HG02943 (cell line): ENCODE measurements around the gene FURIN.
"Not testable (repeated sequence)": the region's sequence is repeated elsewhere in the genome, so short reads cannot be mapped to it uniquely, and the experiment has no call there.

ENCODE experiments used
- ATAC-seq: cut with Tn5 transposase; IDR thresholded peaks from one replicate; pipeline ENCODE4 v1.9.1; 2021; ENCODE audit warnings: mild to moderate bottlenecking, low read depth, moderate library complexity; ENCODE audit not compliant: unreplicated experiment

FURIN gene

DNA sequence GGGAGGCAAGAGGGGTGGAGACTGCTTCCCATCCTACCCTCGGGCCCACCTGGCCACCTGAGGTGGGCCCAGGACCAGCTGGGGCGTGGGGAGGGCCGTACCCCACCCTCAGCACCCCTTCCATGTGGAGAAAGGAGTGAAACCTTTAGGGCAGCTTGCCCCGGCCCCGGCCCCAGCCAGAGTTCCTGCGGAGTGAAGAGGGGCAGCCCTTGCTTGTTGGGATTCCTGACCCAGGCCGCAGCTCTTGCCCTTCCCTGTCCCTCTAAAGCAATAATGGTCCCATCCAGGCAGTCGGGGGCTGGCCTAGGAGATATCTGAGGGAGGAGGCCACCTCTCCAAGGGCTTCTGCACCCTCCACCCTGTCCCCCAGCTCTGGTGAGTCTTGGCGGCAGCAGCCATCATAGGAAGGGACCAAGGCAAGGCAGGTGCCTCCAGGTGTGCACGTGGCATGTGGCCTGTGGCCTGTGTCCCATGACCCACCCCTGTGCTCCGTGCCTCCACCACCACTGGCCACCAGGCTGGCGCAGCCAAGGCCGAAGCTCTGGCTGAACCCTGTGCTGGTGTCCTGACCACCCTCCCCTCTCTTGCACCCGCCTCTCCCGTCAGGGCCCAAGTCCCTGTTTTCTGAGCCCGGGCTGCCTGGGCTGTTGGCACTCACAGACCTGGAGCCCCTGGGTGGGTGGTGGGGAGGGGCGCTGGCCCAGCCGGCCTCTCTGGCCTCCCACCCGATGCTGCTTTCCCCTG, 13.8 kb downstream of the FURIN start:
- ATAC-seq, result no peak

DNA sequence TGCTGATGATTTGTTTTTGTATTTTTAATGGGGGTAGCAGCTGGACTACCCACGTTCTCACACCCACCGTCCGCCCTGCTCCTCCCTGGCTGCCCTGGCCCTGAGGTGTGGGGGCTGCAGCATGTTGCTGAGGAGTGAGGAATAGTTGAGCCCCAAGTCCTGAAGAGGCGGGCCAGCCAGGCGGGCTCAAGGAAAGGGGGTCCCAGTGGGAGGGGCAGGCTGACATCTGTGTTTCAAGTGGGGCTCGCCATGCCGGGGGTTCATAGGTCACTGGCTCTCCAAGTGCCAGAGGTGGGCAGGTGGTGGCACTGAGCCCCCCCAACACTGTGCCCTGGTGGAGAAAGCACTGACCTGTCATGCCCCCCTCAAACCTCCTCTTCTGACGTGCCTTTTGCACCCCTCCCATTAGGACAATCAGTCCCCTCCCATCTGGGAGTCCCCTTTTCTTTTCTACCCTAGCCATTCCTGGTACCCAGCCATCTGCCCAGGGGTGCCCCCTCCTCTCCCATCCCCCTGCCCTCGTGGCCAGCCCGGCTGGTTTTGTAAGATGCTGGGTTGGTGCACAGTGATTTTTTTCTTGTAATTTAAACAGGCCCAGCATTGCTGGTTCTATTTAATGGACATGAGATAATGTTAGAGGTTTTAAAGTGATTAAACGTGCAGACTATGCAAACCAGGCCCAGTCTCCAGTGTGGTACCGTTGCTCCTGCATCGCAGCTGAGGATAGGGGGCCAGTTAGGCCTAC, 14.6 kb downstream of the FURIN start:
- ATAC-seq, result no peak

DNA sequence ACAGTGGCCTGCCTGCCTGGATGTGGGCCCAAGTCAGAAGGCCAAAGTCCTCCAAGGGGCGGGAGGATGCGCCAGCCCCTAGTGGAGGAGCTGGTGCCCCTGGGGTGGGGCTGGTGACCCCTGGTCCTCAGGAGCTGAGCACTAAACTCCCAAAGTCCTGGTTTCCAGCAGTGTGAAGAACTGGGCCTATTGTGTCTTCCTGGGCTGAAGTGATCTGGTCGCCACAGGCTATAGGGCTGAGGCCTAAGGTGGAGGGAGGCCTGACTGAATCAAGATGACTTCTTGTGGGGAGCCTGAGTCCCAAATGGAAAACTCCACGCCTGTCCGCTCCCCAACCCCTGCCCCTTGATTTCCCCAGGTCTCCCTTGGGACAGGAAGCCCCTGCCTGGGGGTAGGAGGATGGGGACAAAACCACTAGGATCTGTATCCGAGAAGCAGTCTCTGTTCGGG, 15.2 kb downstream of the FURIN start:
- ATAC-seq, result no peak

DNA sequence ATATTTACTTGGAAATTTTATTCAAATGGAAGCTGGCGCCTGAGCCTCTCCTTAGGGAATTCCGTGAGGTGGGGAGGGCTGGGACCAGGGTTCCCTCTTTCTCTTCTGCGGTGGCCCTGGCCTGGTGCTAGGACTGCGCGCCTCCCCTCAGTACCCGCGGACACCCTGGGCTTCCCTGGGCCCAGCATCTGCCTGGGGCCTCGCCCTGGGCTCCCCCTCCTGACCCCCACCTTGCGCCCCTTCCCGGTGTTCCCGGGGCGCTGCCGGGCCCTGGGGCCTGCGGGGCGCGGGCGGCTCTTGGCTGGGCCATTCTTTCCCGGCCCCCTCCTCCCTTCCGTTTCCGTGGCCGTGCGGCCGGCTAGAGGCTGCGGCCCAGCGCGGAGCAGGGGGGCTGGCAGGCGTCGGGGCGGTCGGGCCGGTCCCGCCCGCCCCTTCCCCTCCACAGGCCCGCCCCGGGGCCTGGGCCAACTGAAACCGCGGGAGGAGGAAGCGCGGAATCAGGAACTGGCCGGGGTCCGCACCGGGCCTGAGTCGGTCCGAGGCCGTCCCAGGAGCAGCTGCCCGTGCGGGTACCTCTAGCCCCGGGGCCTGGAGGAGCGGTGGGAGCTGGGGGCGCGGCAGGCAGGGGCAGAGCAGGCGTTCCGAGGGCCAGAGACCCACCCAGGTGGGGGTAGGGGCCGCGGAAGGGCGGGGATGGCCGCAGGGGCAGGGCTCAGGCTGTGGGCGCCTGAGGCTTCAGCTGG, 15.8 kb downstream of the FURIN start, which contains the start of gene FES:
TSS of gene FES (plus strand) at position 529 of the 743 bp plus-strand sequence. CDS start 542 bp downstream, outside the sequence.
- ATAC-seq, result no peak

DNA sequence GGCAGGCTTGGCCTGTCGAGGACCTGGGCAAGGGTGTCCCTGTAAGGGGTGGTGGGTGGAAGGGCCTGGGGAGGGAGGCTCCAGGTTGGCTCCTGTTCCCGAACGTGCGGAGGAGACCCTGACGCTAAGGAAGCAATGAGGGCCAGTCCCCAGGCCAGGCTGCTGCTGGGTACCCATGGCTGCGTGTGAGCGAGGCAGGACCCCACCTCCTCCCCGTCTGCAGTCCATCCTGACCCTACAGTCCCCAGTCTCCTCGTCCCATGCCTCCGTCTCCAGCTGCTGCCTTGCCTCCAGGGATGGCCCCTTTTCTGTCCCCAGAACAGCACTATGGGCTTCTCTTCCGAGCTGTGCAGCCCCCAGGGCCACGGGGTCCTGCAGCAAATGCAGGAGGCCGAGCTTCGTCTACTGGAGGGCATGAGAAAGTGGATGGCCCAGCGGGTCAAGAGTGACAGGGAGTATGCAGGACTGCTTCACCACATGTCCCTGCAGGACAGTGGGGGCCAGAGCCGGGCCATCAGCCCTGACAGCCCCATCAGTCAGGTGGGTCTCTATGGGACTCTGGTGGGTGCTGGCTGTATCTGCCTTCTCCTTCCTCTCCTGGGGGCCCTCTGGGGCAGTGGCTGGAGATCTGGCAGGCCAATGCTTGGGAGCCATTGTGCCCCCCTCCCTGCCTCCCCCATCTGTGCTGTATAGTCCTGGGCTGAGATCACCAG, 16.5 kb downstream of the FURIN start:
- no peak for ATAC-seq

DNA sequence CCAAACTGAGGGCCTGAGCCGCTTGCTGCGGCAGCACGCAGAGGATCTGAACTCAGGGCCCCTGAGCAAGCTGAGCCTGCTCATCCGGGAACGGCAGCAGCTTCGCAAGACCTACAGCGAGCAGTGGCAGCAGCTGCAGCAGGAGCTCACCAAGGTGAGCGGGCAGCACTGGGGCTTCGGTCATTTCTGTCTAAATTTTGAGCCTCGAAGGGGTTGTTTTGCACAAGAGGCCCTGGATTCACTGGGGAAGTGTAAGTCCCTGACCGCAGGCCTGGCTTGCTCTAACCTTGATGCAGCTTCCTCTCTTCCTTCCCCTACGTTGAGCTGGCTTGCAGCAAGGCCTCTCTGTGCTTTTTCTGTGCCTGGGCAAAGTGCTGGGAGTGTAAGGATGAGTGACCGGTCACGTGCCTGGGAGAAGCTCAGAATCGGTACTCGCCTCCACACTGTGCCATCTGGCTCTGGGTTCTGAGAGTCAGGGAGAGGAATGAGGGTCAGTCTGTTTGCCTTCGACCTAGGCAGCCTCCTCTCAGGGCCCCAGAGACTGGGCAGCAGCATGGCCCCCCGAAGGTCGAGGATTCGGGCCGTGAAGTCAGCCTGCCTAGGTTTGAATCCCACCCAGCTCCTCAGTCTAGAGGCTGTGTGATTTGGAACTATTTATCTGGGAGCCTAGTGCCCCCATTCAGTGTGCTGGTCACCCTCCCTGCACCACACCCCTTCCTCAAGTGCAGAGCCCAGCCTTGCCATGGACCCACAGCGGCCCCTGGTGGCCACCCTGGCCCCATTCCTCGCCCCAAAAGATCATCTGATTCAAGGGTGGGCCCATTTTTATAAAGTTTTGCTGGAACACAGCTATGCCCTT, 17.3 kb downstream of the FURIN start:
- no peak for ATAC-seq

DNA sequence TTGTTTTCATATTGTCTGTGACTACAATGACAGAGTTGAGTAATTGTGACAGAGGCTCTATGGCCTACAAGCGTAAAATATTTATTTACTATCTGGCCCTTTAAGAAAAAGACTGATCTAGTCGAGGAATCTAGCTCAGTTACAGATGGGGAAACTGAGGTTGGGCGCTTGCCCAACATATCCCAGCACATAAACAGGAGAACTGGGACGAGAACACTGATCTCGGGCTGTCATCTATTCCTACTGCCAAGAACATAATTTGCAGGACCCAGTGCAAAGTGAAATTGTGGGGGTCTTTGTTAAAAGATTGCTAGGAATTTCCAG, 17.9 kb downstream of the FURIN start:
- no peak for ATAC-seq

DNA sequence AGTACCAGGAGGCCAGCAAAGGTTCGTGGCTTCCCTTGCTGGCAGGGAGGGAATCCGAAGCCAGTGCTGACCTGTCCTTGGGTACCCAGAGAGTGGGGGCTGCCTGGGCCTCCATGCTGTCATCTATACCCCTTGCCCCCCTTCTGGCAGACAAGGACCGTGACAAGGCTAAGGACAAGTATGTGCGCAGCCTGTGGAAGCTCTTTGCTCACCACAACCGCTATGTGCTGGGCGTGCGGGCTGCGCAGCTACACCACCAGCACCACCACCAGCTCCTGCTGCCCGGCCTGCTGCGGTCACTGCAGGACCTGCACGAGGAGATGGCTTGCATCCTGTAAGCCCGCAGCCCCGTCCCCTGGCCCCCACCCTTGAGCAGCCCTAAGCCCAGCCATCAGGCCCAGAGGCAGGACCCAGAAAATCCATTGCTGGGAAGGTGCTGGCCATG, 18.7 kb downstream of the FURIN start:
- ATAC-seq, result no peak

DNA sequence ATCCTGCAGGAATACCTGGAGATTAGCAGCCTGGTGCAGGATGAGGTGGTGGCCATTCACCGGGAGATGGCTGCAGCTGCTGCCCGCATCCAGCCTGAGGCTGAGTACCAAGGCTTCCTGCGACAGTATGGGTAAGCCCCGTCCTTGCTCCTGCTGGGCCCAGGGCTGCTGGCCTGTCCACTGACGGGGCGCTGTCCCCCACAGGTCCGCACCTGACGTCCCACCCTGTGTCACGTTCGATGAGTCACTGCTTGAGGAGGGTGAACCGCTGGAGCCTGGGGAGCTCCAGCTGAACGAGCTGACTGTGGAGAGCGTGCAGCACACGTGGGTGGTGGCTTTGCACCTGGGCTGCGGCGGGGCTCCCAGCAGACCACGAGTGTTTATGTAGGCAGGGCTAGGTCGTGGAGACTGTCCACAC, 20.9 kb downstream of the FURIN start:
- no peak for ATAC-seq

DNA sequence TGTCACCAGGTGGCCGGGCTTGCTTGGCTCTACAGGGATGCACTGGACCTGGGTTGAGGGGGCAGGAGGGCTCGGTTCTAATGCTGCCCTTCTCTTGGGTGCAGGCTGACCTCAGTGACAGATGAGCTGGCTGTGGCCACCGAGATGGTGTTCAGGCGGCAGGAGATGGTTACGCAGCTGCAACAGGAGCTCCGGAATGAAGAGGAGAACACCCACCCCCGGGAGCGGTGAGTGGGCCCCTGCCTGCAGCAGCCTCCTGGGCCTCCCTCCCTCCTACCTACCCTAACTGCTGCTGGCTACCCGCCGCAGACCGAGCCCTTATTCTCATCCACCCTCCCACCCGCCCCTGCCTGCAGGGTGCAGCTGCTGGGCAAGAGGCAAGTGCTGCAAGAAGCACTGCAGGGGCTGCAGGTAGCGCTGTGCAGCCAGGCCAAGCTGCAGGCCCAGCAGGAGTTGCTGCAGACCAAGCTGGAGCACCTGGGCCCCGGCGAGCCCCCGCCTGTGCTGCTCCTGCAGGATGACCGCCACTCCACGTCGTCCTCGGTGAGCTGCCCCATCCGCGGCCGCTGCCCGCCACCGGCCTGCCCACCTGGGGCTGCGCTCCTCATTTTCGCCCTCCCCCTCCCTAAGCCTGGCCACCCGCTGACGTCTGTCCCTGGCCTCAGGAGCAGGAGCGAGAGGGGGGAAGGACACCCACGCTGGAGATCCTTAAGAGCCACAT, 21.5 kb downstream of the FURIN start:
- no peak for ATAC-seq

DNA sequence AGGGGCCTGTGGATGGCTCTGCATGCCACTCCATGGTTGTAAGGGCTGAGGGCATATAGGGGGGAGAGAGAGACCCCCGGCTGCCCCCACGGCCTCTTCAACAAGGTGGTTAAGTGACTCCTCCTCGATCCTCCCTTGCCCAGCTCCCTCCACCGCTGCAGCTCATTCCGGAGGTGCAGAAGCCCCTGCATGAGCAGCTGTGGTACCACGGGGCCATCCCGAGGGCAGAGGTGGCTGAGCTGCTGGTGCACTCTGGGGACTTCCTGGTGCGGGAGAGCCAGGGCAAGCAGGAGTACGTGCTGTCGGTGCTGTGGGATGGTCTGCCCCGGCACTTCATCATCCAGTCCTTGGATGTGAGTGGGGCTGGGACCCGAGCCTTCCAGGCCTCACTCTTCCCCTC, 22.5 kb downstream of the FURIN start:
- ATAC-seq, result no peak

DNA sequence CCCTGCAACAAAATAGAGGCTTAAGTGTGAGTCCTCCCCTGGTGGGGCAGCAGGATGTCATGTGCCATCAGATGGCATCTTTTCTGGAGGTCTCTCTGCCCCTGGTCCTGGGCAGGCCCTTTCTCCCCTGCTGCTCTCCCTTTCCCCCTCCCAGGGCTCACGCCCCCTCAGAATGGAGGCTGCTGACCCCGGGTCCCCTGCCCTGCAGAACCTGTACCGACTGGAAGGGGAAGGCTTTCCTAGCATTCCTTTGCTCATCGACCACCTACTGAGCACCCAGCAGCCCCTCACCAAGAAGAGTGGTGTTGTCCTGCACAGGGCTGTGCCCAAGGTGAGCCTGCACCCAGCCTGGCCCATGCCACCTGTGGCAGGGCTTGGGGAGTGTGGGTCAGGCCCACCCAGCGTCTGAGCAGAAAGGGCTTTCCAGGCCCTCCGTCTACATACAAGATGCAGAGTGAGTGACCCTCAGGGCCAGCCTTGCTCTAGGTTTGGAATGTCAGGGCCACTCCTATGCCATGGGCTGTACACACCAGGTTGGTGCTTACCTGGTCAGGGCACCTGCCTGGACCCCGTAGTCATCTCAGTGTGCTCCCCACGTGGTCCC, 23.1 kb downstream of the FURIN start:
- no peak for ATAC-seq

DNA sequence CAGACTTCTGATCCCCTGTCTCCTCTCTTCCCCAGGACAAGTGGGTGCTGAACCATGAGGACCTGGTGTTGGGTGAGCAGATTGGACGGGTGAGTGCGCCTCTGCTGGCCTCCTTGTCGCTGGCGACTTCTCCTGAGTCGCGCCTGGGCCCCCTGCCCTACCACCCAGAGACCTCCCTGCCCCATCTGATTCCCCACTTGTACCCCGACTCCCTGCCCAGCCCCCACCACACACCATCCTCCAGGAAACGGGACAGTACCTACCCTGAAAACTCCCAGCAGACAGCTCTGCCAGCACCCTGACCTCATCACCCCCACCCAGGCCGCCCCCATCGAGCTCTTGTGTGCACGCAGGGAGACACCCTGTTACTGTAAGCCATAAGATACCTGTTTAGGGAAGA, 23.6 kb downstream of the FURIN start:
- no peak for ATAC-seq

DNA sequence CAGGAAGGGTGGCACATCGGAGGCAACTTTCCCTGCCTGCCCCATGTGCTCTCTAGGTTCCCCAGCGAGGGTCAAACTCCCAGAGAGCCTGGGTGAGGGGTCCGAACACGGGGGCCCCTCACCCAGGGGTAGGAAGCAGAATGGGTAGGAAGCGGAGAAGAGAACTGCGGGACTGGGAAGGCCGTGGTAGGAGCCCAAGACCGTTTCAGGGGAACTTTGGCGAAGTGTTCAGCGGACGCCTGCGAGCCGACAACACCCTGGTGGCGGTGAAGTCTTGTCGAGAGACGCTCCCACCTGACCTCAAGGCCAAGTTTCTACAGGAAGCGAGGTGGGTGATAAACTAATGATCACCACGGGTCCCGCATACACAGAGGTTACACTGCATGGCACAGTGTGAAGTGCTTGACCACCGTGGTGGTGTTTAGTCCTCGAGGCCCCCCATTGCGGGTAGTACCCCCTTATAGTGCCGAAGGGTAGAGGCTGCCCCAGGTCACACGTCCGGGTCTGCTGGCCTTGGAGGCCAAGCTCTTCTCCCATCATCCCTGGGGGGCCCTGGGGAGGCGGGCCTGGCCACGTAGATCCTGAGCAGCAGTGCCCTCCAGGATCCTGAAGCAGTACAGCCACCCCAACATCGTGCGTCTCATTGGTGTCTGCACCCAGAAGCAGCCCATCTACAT, 24.2 kb downstream of the FURIN start:
- no peak for ATAC-seq

DNA sequence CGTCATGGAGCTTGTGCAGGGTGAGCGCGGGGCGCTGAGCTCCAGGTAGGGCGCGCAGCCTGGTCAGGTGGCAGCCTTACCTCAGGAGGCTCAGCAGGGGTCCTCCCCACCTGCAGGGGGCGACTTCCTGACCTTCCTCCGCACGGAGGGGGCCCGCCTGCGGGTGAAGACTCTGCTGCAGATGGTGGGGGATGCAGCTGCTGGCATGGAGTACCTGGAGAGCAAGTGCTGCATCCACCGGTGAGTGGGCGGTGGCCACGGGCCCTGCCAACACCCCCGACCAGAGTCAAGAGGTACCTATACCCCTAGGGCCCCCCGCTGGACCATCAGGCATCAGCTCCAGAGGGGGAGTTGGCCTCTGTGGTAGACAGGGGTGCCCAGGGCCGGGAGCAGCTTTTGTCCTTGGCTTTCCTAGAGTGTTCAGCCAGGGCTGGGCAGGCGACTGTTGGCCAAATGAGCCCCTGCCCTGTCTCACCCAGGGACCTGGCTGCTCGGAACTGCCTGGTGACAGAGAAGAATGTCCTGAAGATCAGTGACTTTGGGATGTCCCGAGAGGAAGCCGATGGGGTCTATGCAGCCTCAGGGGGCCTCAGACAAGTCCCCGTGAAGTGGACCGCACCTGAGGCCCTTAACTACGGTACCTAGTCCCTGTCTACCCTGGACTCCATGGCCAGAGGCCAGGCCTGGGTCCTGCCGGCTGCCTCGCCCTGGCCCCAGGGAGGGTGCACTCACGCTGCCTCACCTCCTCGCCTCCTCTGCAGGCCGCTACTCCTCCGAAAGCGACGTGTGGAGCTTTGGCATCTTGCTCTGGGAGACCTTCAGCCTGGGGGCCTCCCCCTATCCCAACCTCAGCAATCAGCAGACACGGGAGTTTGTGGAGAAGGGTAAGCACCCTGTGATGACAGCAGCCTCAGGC, 25.0 kb downstream of the FURIN start:
- ATAC-seq, result no peak

DNA sequence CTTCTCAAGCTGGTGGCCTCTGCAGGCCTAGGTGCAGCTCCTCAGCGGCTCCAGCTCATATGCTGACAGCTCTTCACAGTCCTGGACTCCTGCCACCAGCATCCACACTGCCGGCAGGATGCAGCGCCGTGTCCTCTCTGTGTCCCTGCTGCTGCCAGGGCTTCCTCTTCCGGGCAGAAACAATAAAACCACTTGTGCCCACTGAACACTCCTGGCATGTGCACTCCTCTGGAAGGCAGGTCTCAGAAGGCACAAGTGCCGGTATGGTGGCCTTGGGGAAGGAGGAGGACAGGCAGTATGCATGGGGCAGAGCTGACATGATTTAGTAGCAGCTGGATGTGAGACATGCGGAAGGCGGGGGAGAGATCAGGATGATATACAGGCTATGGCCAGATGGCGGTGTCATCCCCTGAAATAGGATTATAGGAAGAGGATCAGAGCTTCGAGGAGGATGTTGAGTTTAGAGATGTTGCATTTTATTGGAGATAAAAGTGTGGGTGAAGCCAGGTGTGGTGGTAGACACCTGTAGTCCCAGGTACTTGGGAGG, 27.3 kb downstream of the FURIN start:
- no peak for ATAC-seq

DNA sequence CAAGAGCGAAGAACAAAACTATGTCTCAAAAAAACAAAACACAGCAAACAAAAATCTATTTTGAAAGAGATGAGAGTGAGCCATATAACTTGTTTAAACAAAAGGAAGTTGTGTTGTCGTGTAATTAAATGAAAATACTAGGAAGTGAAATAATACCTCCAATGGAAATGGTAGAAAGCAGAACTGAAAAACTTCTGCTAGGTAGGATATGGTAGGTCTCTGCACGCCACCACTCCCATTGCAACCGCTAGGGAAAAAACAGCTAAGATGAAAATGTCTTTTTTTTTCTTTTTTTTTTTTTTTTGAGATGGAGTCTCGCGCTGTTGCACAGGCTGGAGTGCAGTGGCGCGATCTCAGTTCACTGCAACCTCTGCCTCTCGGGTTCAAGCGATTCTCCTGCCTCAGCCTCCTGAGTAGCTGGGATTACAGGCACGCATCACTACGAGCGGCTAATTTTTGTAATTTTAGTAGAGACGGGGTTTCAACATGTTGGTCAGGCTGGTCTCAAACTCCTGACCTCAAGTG, 28.8 kb downstream of the FURIN start:
- ATAC-seq, result not testable (repeated sequence)
